HG03064 (cell line): ENCODE data around the gene TLE1.
"Not testable (repeated sequence)": the region's sequence is repeated elsewhere in the genome, so short reads cannot be mapped to it uniquely, and the experiment has no call there.

Experiments used
- ATAC-seq: cut with Tn5 transposase; IDR thresholded peaks from one replicate; pipeline ENCODE4 v1.9.1; 2021; ENCODE audit warnings: low read depth; ENCODE audit not compliant: unreplicated experiment

TLE1 gene

GRCh38 chr9:81689343-81690175, at the start of gene TLE1:
TLE1 (minus strand) TSS chr9:81689547; CDS start chr9:81688240, 1,307 bp downstream.
- ATAC-seq = peak; percentile 66

DNA sequence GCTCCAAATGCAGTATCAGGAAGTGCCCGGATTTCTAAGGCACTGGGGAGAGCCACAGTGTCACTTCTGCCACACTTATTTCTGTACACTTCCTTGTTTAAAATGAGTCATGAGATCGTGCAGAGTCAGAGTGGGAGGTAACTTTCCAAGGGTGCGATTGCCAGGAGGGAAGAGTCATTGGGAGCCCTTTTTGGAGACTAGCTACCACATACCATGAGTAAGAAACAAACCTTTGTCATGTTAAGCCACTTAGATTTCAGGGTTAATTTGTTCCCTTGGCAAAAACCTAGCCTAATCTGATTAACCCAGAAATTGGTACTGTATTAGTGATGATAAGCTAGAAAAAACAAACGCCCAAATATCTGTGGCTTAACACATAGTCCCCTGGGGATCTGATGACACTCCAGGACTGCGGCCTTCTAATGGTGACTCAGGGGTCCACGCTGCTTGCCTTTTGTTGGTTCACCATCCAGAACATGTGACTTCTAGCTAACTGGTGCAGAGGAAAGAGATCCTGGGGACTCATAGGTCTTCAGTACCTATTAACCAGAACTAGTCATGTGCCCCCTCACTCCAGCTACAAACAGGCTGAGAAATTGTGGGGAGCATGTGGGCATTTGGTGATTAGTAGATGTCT, 48.6 kb upstream of the TLE1 start:
- ATAC-seq = no peak

DNA sequence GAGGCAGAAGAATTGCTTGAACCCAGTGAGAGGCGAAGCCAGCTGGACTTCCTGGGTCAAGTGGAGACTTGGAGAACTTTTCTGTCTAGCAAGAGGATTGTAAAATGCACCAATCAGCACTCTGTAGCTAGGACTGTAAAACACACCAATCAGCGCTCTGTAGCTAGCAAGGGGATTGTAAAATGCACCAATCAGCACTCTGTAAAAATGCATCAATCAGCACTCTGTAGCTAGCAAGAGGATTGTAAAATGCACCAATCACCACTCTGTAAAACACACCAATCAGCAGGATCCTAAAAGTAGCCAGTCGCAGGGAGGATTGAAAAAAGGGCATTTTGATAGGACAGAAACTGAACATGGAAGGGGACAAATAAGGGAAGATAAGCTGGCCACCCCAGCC, 41.2 kb upstream of the TLE1 start:
- not testable (repeated sequence) for ATAC-seq

GRCh38 chr9:81729135-81729534, 39.8 kb upstream of the TLE1 start:
- ATAC-seq = peak; percentile 84

- no peak for ATAC-seq
These were observed 35.0 kb upstream of the TLE1 start for GRCh38 chr9:81724242-81724889.

DNA sequence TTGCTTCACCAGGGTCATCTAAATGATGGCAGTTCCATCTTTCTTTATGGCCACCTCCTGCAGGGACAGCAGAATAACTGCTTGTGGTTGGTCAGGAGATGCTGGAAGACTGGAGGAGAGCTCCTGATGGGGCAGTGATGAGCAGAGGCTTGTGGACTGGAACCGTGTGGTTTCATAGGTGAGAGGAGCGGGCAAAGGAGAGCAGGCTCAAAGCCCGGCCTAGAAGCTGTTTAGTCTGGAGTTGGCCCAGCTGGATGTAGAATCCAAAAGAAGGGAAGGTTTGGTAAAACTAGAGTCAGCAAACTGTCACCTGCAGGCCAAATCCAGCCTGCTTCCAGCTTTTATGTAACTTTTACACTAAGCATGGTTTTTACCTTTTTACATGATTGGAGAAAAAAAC, 32.9 kb upstream of the TLE1 start:
- no peak for ATAC-seq

GRCh38 chr9:81720450-81721086, 31.2 kb upstream of the TLE1 start:
- ATAC-seq = no peak

GRCh38 chr9:81719972-81720371, 30.6 kb upstream of the TLE1 start:
- no peak for ATAC-seq

DNA sequence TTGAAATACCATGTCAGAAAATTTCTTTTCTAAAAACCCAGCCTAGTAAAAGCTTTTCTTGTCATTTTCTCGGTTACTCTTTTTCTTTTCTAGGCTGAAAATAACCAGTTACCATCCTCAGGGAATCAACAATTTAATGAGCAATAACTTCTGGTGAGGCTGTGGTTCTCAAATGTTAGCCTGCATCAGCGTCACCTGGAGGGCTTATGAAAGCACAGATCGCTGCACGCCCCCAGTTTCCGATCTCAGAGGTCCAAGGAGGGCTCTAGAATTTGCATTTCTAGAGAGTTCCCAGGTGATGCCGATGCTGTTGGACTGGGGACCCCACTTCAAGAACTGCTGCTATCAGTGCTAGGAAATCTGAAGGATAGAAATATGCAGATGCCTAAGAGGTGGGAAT, 28.9 kb upstream of the TLE1 start:
- ATAC-seq = no peak

GRCh38 chr9:81717747-81718077, 28.4 kb upstream of the TLE1 start:
- no peak for ATAC-seq

DNA sequence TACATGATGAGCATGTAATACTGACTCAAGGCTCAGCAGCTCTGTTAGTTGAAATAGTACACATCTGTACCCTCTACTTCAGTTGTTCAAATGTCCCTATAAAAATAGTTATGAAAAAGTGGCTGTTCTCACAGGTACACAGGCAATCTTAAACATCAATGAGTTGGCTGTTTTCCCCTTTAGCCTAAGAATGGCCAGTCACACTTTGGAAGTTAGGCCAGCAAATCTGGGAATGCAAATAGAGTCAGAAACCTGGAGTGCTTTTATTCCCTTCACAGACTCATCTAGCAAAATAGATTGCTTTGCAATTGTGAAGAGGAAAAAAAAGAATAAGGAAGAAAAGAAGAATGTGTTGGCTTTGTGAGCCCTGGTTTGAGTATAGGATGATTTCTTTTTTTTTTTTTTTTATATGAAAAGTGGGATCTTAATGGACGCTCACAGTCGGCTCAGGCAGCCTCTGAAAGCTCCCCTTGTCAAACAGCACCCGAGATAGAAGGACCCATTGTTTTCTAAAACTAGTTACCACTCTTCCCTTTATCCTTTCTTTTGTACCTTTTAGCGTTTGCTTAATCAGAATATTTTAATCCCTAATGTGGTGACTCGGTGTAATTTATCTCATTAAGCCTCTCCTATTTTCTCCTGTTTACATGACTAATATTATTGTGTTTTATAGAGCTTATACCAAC, 27.9 kb upstream of the TLE1 start:
- ATAC-seq = no peak

DNA sequence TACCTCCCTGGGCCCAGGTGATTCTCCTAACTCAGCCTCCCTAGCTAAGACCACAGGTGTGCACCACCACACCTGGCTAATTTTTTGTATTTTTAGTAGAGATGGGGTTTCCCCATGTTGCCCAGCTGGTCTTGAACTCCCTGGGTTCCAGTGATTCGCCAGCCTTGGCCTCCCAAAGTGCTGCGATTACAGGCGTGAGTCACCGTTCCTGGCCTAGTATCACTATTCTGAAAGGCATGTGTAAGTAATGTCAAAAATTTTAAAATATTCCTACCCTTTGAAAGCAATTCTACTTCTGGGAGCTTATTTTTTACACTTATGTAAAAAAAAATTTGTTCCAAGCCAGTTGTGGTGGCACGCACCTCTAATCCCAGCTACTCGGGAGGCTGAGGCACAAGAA, 27.1 kb upstream of the TLE1 start:
- ATAC-seq = no peak

DNA sequence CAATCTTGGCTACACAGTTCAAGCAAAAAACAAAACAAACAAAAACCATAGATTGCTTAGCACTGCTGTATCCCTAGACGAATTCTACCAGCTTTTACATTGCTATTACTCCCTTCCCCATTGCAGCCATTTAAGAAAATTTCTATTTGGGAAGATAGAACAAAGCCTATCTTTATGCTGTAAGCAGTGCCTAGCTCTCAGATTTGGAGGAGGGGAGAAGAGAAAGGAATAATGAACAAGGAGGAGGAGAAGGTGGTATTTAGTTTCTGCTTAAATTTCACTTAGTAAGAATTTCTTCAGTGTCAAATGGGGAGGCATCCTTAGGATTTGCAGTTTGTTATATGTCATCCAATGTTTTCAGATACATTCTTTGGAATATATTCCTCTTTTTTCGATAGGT, 16.2 kb upstream of the TLE1 start:
- ATAC-seq = no peak

DNA sequence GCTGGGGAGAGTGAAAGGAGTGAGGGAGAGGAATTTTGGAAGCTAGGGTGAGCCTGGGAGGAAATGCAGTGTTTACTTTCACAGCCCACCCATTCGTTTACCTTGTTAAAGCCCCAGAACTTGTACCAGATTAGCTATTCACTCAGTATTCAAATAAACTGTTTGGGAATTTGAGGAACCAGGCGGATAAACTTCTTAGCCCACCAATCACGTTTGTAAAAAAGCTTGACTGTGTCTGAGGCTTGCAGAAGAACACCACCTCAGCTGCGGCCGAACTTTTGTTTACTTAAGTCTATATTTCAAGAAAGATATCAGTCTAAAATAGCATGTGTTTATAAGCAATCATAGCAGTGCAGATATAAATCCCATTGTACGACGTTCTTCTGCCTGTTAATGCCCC, 5.2 kb upstream of the TLE1 start:
- no peak for ATAC-seq

- no peak for ATAC-seq
These were observed 4.5 kb upstream of the TLE1 start for GRCh38 chr9:81693671-81694378.

DNA sequence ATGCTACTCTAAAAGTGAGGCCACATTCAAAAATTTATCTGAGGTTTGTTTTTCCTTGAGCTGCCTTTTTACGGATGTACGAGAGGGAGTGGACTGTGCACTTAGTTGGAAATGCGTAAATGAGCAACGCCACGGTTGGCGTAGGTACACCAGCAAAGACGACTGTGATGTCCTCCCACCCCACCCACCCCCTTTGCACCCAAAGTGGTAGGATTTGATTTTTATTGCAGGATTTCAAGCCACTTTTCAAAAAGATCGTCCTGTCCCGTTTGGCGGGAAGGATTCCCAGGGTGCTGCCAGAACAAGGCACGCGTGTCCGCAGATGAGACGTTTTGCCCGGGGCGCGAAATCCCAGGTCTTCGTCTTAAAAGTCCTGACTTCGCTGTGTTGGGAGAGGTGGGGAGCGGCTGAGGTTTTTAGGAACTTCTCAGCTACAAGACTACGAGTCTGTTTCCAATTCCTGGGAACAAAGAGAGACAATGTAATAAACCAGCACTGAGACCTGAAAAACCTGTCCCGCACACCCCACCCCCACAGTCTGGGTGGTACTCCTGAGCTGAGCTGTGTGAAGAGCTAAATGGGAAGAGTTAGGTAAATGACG, 1.0 kb upstream of the TLE1 start:
- ATAC-seq = no peak

DNA sequence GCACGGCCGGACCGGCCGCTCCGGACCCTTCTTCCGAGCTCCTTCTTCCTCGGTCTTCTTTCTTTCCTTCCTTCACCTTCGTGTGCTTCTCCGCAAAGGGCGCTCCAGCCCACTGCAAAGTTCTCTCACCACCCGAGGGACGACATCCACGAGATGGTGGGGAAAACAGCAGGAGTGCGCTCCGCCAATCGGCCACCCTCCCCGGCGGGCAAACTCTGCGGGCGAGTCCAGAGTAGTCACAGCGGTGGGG, 329 bp downstream of the TLE1 start:
- ATAC-seq = peak; percentile 27

GRCh38 chr9:81688262-81689092, 870 bp downstream of the TLE1 start:
- not testable (repeated sequence) for ATAC-seq
